ENCODE measurements around the gene CCDC14.
"Not testable (repeated sequence)": the region's sequence is repeated elsewhere in the genome, so short reads cannot be mapped to it uniquely, and the experiment has no call there.

Gene CCDC14

DNA sequence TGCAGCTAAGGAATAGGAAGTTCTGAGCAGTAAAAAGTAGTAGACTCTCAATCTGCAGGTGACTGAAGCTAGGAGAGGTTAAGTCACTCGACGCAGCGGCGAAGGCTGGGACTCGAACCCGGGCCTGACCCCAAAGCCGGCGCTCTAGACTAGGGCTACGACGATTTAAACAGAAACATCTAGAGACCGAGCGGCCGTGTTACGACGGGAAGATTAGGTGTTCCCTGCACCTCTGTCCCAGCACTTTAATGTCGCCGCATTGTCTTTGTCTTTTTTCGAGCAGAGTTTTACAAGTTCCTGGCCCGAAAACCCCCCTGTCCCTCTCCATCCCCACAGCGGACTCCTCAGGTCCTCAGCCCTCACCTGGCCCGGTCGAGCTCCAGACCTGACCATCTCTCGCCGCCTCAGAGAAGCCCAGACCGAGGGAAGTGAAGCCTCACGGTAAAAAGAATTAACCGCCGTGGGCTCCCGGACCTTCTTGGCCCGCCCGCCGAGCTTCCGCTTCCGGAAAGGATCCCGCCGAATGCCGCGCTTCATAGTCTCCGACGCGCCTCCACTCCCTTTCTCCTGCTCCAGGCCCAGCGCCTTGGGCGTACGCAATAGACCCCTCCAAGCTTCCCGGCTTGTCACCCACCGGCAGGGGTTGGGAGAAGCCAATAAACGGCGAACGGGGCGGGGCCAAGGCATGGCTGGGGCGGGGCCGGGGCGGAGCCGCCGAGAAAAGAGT is at the start of gene CCDC14:
TSS of gene CCDC14 (minus strand) at position 449 of the 727 bp plus-strand sequence. CDS start at position 393, 56 bp downstream.
- DNase-seq (ENCODE audit: low read depth in 1 of 2, low spot score in 1 of 2): peak; percentile 41 to 69

- not testable (repeated sequence) for DNase-seq (ENCODE audit: low read depth in 1 of 2, low spot score in 1 of 2)
Measured at GRCh38 chr3:124008321-124008720, 47.3 kb upstream of the CCDC14 start.

- no peak for DNase-seq (ENCODE audit: low read depth in 1 of 2, low spot score in 1 of 2)
Measured at GRCh38 chr3:124007186-124007585, 46.2 kb upstream of the CCDC14 start.

GRCh38 chr3:124002405-124003079 is 41.5 kb upstream of the CCDC14 start:
- not testable (repeated sequence) for DNase-seq (ENCODE audit: low read depth in 1 of 2, low spot score in 1 of 2)

- DNase-seq (ENCODE audit: low read depth in 1 of 2, low spot score in 1 of 2): not testable (repeated sequence)
Measured at GRCh38 chr3:124001366-124001765, 40.3 kb upstream of the CCDC14 start.

DNA sequence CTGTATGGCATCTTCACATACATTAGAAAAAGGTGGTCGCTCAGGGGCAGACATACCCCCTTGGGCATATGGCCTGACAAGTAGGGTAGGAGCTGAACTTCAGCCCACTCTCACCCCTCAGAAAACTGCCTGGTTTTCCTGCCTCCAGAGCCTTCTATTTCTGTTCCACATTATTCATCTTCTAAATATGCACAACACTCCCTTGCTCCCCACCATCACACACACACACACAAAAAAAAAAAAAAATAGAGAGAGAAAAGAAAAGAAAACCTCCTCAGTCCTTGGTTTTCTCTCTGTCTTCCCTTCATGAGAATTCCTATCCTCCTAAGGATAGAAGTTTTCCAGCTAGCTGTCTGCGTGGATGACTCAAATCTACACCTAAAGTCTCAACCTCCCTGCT is 36.5 kb upstream of the CCDC14 start:
- no peak for DNase-seq (ENCODE audit: low read depth in 1 of 2, low spot score in 1 of 2)

DNA sequence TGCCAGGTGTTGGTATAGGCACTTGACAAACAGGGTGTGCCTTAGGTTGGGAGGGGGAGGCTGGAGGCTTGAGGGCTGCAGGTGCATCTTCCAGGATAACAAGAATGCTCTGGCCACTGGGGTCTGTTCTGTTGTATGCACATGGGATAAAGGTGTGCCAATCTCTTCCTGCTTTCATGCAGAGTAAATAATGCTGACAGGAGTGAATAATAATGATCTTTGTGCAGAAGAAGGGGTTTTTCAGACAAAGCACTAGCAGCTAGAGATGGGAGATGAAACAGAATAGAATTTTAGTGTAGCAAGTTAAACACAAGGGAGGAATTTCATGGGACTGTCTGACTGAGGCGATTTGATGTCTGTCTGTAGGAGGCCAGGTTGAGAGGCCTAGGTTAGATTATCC is 32.8 kb upstream of the CCDC14 start:
- no peak for DNase-seq (ENCODE audit: low read depth in 1 of 2, low spot score in 1 of 2)

- not testable (repeated sequence) for DNase-seq (ENCODE audit: low read depth in 1 of 2, low spot score in 1 of 2)
Measured at GRCh38 chr3:123991730-123992588, 30.9 kb upstream of the CCDC14 start, which contains the start of gene ROPN1. ROPN1 (minus strand) TSS chr3:123992124; CDS start chr3:123980481, 11,643 bp downstream.

- DNase-seq (ENCODE audit: low read depth in 1 of 2, low spot score in 1 of 2): no peak
Measured at GRCh38 chr3:123986427-123986826, 25.4 kb upstream of the CCDC14 start.

GRCh38 chr3:123984957-123985356 is 23.9 kb upstream of the CCDC14 start:
- DNase-seq (ENCODE audit: low read depth in 1 of 2, low spot score in 1 of 2): no peak

DNA sequence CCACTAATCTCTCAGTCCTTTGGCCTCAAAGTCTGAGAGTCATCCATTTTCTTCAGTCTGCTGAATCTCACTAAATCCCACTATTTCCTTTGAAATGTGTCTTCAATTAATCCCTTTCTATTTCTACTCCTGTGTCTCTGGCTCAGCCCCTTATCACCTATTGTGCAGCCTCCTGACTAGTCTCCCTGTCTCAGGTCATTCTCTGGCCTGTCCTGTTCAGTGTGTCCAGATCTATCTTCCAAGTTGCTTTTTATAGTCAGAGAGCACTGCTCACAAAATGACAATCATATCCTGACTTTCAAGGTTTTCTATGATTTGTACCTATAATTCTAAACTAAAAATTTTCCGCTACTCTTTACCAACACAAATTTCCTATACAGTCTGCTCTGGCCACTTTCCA is 23.3 kb upstream of the CCDC14 start:
- DNase-seq (ENCODE audit: low read depth in 1 of 2, low spot score in 1 of 2): no peak

GRCh38 chr3:123981317-123981716 is 20.3 kb upstream of the CCDC14 start:
- not testable (repeated sequence) for DNase-seq (ENCODE audit: low read depth in 1 of 2, low spot score in 1 of 2)

DNA sequence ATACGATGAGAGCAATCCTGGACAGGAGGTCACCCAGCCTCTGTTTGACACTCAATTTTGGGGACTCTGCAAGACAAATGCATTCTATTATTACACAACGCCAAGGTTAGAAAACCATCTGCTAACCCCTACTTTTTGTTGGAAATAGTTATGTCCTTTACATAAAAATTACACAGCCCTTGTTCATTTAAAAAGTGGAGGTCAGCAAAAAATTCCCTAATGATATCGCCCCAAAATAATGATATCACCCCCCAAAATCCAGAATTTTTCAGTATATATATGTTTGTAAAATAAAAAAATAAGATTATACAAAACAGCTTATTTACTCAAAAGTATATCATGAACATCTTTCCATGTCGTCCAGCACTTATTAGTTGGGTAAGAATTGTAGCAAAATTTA is 19.5 kb upstream of the CCDC14 start:
- DNase-seq (ENCODE audit: low read depth in 1 of 2, low spot score in 1 of 2): no peak

DNA sequence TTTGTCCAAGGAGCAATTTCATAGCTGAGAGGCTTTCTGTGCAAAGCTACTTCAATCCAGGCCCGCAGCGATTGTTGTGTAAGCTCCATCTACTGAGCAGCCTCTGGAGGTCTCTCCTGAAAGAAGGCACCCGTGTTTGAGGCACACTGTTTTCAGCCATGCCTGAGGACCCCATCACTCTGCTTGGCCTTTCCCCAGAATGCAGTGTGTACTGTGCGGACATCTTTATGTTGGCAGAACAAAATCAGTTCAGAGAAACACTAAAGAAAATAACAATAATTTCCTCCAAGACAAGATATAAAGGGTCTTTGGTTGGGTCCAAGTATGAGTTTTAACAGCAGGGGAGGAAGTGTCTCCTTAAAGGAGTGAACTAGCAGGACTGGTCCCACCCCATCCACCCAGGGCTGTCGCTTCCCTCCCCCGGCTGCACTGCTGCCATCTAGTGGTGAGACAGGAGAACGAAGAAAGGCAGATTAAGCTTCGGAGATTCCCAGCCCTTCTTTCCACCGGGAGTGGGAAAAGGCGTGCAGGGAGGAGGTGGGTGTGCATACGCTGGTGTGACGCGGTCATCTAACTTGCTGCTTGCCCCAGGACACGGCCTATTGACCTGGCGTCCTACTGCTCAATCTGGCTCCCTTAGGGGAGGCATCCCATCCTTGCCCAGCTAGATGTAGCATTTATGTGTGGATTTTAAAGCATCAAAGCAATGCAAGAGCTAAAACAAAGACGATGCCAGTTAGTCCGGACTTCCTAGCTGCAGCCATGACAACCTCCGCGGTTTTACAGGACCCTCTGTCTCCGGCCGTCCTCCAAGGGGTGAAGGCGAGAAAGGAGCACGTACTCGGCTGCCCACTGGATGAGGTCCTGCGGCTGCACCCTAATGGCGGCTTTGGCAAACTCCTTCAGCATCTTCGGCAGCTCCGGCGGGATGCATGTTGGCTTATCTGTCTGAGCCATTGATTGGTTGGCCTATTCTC is 18.8 kb upstream of the CCDC14 start:
- DNase-seq (ENCODE audit: low read depth in 1 of 2, low spot score in 1 of 2): not testable (repeated sequence)

DNA sequence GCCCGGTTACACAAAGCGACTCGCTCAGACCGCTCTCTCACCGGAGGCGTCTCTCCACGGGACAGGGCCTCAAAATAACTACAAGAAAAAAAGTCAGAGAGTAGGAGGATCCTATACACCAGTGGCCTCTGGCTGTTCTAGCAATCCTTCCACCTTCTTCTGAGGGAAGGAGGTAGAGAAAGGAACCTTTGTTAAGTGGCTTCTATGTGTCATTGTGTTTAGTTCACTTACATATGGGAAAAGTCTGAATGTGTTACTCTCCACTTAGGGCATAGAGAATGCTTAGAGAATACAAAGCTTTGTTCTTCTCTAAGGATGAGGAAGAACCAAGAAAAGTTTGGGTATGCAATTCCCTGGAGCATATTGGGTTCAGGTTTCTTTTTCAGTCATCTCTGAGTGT is 15.9 kb upstream of the CCDC14 start:
- not testable (repeated sequence) for DNase-seq (ENCODE audit: low read depth in 1 of 2, low spot score in 1 of 2)

DNA sequence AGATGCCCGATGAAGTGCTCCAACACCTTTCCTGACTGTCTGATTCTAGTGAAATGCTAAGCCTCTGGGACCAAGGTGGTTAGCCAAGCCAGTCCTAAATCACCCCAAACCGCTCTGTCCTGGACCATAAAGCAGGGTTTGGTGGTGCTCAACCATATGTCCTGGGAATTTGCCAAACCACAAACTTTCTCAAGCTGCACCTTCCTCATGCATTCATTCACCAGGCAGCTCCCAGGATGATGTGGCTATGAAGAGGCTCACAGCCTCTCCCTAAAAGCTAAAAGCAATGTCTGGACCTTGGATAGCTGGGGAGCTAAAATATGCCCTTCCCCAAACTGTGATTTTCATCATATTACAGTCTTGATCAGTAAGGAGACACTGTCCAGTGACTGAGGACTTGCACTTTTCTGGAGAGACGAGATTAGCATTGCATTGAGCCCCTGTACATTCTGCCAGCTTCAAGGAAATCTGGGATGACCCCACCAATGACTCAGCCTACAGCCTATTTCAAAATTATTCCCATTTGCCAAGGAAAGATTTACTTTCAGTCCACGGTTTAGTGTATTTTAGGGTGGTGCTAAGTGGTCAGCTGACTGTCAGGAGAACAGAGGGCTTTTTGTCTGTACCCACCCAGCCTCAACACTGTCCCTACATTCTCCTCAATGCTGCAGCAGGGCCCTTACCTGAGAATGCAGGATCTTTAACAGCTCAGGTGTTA is 15.3 kb upstream of the CCDC14 start:
- not testable (repeated sequence) for DNase-seq (ENCODE audit: low read depth in 1 of 2, low spot score in 1 of 2)

GRCh38 chr3:123975030-123975429 is 14.0 kb upstream of the CCDC14 start:
- DNase-seq (ENCODE audit: low read depth in 1 of 2, low spot score in 1 of 2): not testable (repeated sequence)

DNA sequence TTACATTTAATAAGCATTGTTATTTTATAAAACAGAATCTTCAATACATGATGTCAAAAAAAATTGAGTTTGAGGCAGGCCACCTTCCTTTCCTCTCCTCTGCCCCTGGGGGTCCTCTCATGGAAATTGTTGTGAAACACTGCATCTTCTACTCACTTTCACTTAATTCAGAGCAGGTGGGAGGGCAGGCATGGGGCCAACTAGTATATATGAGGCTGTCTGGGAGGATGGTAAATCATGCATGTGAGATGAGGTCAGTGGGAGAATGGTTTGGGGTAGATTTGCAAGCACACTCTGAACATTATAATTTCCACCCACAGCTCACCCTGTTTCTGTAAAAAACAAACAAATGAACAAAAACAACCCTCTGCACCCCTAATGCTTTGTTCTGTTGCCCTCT is 10.4 kb upstream of the CCDC14 start:
- no peak for DNase-seq (ENCODE audit: low read depth in 1 of 2, low spot score in 1 of 2)

DNA sequence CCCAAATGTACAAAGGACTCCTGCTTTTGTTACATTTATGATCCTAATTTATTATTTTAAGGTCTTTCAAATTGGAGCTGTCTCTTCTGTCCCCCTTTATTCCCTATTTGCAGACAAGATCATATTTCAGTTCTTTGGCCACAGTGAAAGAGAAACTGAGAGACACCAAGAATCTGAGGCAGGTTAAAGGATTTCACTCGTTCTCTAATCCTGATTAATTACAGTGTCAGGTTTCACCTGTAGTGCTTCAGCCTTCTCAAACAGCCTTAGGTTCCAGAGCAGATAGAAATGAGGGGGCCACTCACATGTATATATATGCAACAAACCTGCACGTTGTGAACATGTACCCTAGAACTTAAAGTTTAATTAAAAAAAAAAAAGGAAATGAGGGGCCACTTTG is 6.2 kb upstream of the CCDC14 start:
- not testable (repeated sequence) for DNase-seq (ENCODE audit: low read depth in 1 of 2, low spot score in 1 of 2)

DNA sequence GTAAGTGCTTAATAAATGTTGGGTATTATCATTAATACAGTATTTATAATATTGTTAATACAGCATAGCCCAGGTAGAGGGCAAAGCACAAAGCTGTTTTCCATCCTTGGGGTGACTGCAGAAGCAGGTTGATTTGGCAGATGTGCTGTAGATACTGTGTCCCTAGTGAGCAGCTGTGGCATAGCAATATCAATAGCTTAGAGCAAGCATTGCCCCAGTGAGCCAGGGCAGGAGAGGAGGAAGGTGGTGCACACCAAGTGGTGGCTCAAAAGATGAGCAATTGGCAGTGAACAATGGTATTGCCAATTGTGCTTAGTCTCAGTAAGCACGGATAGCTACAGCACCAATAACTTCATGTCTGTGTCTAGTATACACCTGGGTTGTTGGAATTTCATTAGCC is 5.8 kb upstream of the CCDC14 start:
- DNase-seq (ENCODE audit: low read depth in 1 of 2, low spot score in 1 of 2): not testable (repeated sequence)

Measured in stimulated activated CD4-positive, alpha-beta T cell treated with anti-CD3 and anti-CD28 coated beads, Interleukin-15, amount 100 ng/mL, for 1 hour (primary cell).